Measurements from ENCODE around the gene HMCN1.

Gene HMCN1

DNA sequence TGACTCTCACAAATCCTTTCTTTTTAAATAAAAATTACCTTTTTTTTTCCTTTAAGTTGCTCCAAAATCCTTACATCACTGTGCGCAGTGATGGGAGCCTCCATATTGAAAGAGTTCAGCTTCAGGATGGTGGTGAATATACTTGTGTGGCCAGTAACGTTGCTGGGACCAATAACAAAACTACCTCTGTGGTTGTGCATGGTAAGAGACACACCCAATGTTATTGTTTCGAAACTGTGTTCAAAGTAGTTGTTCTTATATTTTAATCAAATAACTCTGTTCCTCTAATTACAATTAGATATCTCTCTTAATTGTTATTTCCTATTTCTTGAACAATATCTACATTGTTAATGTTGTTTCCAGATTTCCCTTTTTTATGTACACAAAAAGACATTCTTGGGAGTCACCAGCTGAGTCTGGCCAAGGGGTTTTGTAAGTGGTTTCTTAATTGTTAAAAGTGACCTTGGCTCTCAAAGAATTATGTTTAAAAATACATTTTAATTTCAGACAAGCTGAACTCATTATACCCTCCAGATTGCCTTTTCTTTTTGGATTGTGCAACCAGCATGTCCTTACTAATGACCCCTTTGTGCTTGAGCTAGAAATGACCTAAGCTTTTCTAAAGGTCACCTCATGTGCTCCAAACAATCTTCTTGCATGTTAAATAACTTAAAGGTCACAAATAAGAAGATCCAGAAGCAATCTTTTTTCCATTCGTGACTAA is 250.1 kb downstream of the HMCN1 start:
- H3K27ac ChIP-seq (ENCODE audit: low read depth, low read length) = no peak overlapping the region
- no peaks in the 10 kb centered on the region for H3K27me3 ChIP-seq (ENCODE audit: control insufficient read depth, insufficient read depth, low read length)
- no peak overlapping the region for H3K4me3 ChIP-seq (ENCODE audit: low read depth, low read length)
- H3K9ac ChIP-seq (ENCODE audit: low read depth, low read length) = no peak overlapping the region
- no peaks in the 10 kb centered on the region for H3K36me3 ChIP-seq (ENCODE audit: control insufficient read depth, insufficient read depth, low read length)
- H3K4me1 ChIP-seq (ENCODE audit: control insufficient read depth, insufficient read depth, low read length) = no peaks in the 10 kb centered on the region
- no peaks in the 10 kb centered on the region for H3K9me3 ChIP-seq (ENCODE audit: control insufficient read depth, insufficient read depth, low read length)

GRCh38 chr1:185987611-185988321 is 253.6 kb downstream of the HMCN1 start:
- H3K36me3 ChIP-seq (ENCODE audit: control insufficient read depth, insufficient read depth, low read length) = no peaks in the 10 kb centered on the region
- H3K27ac ChIP-seq (ENCODE audit: low read depth, low read length) = no peak overlapping the region
- no peaks in the 10 kb centered on the region for H3K9me3 ChIP-seq (ENCODE audit: control insufficient read depth, insufficient read depth, low read length)
- H3K9ac ChIP-seq (ENCODE audit: low read depth, low read length) = no peak overlapping the region
- H3K4me3 ChIP-seq (ENCODE audit: low read depth, low read length) = no peak overlapping the region
- no peaks in the 10 kb centered on the region for H3K27me3 ChIP-seq (ENCODE audit: control insufficient read depth, insufficient read depth, low read length)
- H3K4me1 ChIP-seq (ENCODE audit: control insufficient read depth, insufficient read depth, low read length) = no peaks in the 10 kb centered on the region

GRCh38 chr1:185990565-185990964 is 256.4 kb downstream of the HMCN1 start:
- no peak overlapping the region for H3K27ac ChIP-seq (ENCODE audit: low read depth, low read length)
- no peak overlapping the region for H3K4me3 ChIP-seq (ENCODE audit: low read depth, low read length)
- H3K4me1 ChIP-seq (ENCODE audit: control insufficient read depth, insufficient read depth, low read length) = no peaks in the 10 kb centered on the region
- H3K36me3 ChIP-seq (ENCODE audit: control insufficient read depth, insufficient read depth, low read length) = no peaks in the 10 kb centered on the region
- no peaks in the 10 kb centered on the region for H3K27me3 ChIP-seq (ENCODE audit: control insufficient read depth, insufficient read depth, low read length)
- no peak overlapping the region for H3K9ac ChIP-seq (ENCODE audit: low read depth, low read length)
- H3K9me3 ChIP-seq (ENCODE audit: control insufficient read depth, insufficient read depth, low read length) = no peaks in the 10 kb centered on the region

- no peaks in the 10 kb centered on the region for H3K9me3 ChIP-seq (ENCODE audit: control insufficient read depth, insufficient read depth, low read length)
- H3K9ac ChIP-seq (ENCODE audit: low read depth, low read length) = no peak overlapping the region
- H3K36me3 ChIP-seq (ENCODE audit: control insufficient read depth, insufficient read depth, low read length) = no peaks in the 10 kb centered on the region
- H3K27me3 ChIP-seq (ENCODE audit: control insufficient read depth, insufficient read depth, low read length) = no peaks in the 10 kb centered on the region
- H3K4me1 ChIP-seq (ENCODE audit: control insufficient read depth, insufficient read depth, low read length) = no peaks in the 10 kb centered on the region
- H3K27ac ChIP-seq (ENCODE audit: low read depth, low read length) = no peak overlapping the region
- no peak overlapping the region for H3K4me3 ChIP-seq (ENCODE audit: low read depth, low read length)
Measured at GRCh38 chr1:185991266-185991665, 257.1 kb downstream of the HMCN1 start.

GRCh38 chr1:185996211-185996610 is 262.0 kb downstream of the HMCN1 start:
- no peaks in the 10 kb centered on the region for H3K9me3 ChIP-seq (ENCODE audit: control insufficient read depth, insufficient read depth, low read length)
- no peak overlapping the region for H3K9ac ChIP-seq (ENCODE audit: low read depth, low read length)
- no peak overlapping the region for H3K4me3 ChIP-seq (ENCODE audit: low read depth, low read length)
- H3K4me1 ChIP-seq (ENCODE audit: control insufficient read depth, insufficient read depth, low read length) = no peaks in the 10 kb centered on the region
- H3K27me3 ChIP-seq (ENCODE audit: control insufficient read depth, insufficient read depth, low read length) = no peaks in the 10 kb centered on the region
- H3K36me3 ChIP-seq (ENCODE audit: control insufficient read depth, insufficient read depth, low read length) = no peaks in the 10 kb centered on the region
- no peak overlapping the region for H3K27ac ChIP-seq (ENCODE audit: low read depth, low read length)

GRCh38 chr1:185998391-185998790 is 264.2 kb downstream of the HMCN1 start:
- H3K9ac ChIP-seq (ENCODE audit: low read depth, low read length) = no peak overlapping the region
- H3K36me3 ChIP-seq (ENCODE audit: control insufficient read depth, insufficient read depth, low read length) = no peaks in the 10 kb centered on the region
- H3K27me3 ChIP-seq (ENCODE audit: control insufficient read depth, insufficient read depth, low read length) = no peaks in the 10 kb centered on the region
- H3K9me3 ChIP-seq (ENCODE audit: control insufficient read depth, insufficient read depth, low read length) = no peaks in the 10 kb centered on the region
- H3K4me3 ChIP-seq (ENCODE audit: low read depth, low read length) = no peak overlapping the region
- H3K27ac ChIP-seq (ENCODE audit: low read depth, low read length) = no peak overlapping the region
- H3K4me1 ChIP-seq (ENCODE audit: control insufficient read depth, insufficient read depth, low read length) = no peaks in the 10 kb centered on the region

- Histone ChIP-seq H3K9me3 (ENCODE audit: control insufficient read depth, insufficient read depth, low read length) (no peaks in the 10 kb centered on the region), H3K9ac (ENCODE audit: low read depth, low read length) (no peak overlapping the region), H3K27me3 (ENCODE audit: control insufficient read depth, insufficient read depth, low read length) (no peaks in the 10 kb centered on the region), H3K4me1 (ENCODE audit: control insufficient read depth, insufficient read depth, low read length) (no peaks in the 10 kb centered on the region), H3K4me3 (ENCODE audit: low read depth, low read length) (no peak overlapping the region), H3K27ac (ENCODE audit: low read depth, low read length) (no peak overlapping the region), H3K36me3 (ENCODE audit: control insufficient read depth, insufficient read depth, low read length) (no peaks in the 10 kb centered on the region)
Measured at GRCh38 chr1:186002406-186002805, 268.2 kb downstream of the HMCN1 start.

GRCh38 chr1:186009039-186009737 is 275.0 kb downstream of the HMCN1 start:
- peaks cover 6% of the 10 kb centered on the region; the same call in 1 of the 2 replicates for H3K4me1 ChIP-seq (ENCODE audit: control insufficient read depth, insufficient read depth, low read length)
- no peak overlapping the region for H3K27ac ChIP-seq (ENCODE audit: low read depth, low read length)
- H3K36me3 ChIP-seq (ENCODE audit: control insufficient read depth, insufficient read depth, low read length) = no peaks in the 10 kb centered on the region
- H3K9me3 ChIP-seq (ENCODE audit: control insufficient read depth, insufficient read depth, low read length) = no peaks in the 10 kb centered on the region
- H3K27me3 ChIP-seq (ENCODE audit: control insufficient read depth, insufficient read depth, low read length) = no peaks in the 10 kb centered on the region
- no peak overlapping the region for H3K4me3 ChIP-seq (ENCODE audit: low read depth, low read length)
- no peak overlapping the region for H3K9ac ChIP-seq (ENCODE audit: low read depth, low read length)

DNA sequence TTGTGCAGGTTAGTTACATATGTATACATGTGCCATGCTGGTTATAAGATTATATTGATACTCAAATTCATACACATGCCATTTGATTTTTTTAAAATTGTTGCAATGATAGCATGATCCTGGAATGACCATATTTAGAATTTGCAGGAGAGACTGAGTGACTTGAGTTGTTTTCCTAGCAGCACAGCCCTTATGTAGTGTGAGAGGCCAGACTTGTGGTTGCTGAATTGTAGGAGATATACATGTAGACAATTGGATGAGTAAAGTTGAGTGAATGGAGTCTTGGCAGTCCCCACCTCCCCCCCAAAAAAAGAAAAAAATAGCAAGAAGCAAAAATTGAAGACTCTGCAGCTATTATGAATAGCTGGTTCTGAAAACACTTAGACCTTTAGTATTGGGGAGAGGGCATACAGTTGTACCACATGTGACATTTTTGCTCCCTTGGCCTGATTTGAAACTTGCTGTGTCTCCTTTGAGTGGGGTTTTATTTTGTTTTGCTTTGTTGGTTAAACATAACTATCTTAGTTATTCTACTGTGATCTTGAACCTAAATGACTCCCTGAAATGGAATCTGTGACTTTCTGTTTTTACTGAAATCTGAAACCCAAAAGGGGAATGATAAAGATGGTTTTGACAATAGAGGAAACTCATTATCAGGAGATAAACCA is 280.3 kb downstream of the HMCN1 start:
- Histone ChIP-seq H3K9me3 (ENCODE audit: control insufficient read depth, insufficient read depth, low read length) (no peaks in the 10 kb centered on the region), H3K4me1 (ENCODE audit: control insufficient read depth, insufficient read depth, low read length) (no peaks in the 10 kb centered on the region), H3K4me3 (ENCODE audit: low read depth, low read length) (no peak overlapping the region), H3K36me3 (ENCODE audit: control insufficient read depth, insufficient read depth, low read length) (no peaks in the 10 kb centered on the region), H3K27me3 (ENCODE audit: control insufficient read depth, insufficient read depth, low read length) (no peaks in the 10 kb centered on the region), H3K27ac (ENCODE audit: low read depth, low read length) (no peak overlapping the region), H3K9ac (ENCODE audit: low read depth, low read length) (no peak overlapping the region)

DNA sequence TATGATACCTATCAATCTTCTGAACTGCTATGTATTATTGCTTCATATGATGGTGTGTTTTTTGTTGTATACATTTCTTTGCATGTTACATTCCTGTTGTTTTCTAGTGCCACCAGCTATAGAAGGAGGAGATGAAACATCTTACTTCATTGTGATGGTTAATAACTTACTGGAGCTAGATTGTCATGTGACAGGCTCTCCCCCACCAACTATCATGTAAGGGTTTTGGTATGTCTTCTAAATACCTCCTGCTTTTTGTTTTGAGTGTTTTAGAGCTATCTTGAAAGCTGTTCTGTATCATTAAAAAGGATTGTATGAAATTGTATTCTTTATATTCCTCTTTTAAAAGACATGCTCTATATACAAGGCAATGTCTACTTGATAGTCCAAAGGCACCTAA is 282.7 kb downstream of the HMCN1 start:
- Histone ChIP-seq H3K4me3 (ENCODE audit: low read depth, low read length) (no peak overlapping the region), H3K9me3 (ENCODE audit: control insufficient read depth, insufficient read depth, low read length) (no peaks in the 10 kb centered on the region), H3K36me3 (ENCODE audit: control insufficient read depth, insufficient read depth, low read length) (no peaks in the 10 kb centered on the region), H3K4me1 (ENCODE audit: control insufficient read depth, insufficient read depth, low read length) (no peaks in the 10 kb centered on the region), H3K27ac (ENCODE audit: low read depth, low read length) (no peak overlapping the region), H3K27me3 (ENCODE audit: control insufficient read depth, insufficient read depth, low read length) (no peaks in the 10 kb centered on the region), H3K9ac (ENCODE audit: low read depth, low read length) (no peak overlapping the region)

All from HUES48 (cell line).